HG03135 (cell line): ENCODE results near the gene MRPL54.

Experiments
- ATAC-seq: cut with Tn5 transposase; IDR thresholded peaks from one replicate; pipeline ENCODE4 v1.9.1; 2021; ENCODE audit warnings: mild to moderate bottlenecking, moderate library complexity; ENCODE audit not compliant: unreplicated experiment

Gene MRPL54

GRCh38 chr19:3783660-3784584, 21.4 kb downstream of the MRPL54 start:
- no peak for ATAC-seq

- no peak for ATAC-seq
Measured at GRCh38 chr19:3784607-3785450, 22.3 kb downstream of the MRPL54 start.

GRCh38 chr19:3785451-3785937, 23.0 kb downstream of the MRPL54 start:
- ATAC-seq, result no peak

GRCh38 chr19:3785938-3786824, 23.7 kb downstream of the MRPL54 start, which contains the start of gene MATK:
MATK (minus strand) TSS chr19:3786381; CDS start chr19:3785135, 1,246 bp downstream.
- no peak for ATAC-seq

GRCh38 chr19:3788996-3789778, 26.7 kb downstream of the MRPL54 start:
- no peak for ATAC-seq

DNA sequence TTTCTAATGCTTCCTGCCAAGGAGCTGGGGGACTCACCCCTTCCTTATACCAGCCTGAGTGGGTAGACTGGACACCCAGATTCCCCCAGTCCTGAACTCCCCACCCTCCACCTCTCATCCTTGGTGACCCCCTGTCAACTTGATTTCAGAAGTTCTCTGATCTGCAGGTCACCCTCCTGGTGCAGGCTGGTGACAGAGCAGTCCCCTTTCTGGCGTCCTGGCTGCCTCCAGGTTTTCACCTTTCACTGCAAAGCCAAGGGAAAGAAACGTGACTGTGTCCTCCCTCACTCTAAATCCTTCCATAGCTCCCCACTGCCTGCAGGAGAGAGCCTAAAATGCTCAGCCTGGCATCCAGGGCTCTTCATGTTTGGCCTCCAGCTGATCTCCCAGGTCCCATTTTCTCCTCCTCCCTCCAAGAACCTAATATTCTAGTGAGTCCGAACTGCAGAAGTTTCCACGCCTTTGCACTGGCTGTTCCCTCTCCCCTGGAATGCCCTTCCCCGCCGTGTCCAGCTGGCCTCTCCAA, 27.8 kb downstream of the MRPL54 start:
- ATAC-seq, result no peak

- no peak for ATAC-seq
Measured at GRCh38 chr19:3790941-3791340, 28.5 kb downstream of the MRPL54 start.

DNA sequence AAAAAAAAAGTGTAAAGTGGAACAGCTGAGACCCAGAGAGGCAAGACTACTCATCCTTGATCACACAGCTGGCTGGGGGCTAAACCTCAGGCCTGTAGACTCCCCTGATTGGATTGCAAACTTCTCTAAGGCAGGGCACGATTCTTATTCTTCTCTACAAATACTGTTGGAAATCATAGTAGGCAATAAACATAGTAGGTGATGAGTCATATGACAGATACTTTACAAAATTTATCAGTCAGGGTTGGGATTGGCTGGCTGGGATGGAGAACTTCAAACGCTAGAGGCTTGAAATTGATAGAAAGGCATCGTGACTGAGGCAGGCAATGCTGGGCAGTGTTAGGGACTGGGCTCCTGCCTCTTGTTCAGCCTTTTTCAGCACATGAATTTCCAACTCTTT, 29.6 kb downstream of the MRPL54 start:
- ATAC-seq, result no peak

DNA sequence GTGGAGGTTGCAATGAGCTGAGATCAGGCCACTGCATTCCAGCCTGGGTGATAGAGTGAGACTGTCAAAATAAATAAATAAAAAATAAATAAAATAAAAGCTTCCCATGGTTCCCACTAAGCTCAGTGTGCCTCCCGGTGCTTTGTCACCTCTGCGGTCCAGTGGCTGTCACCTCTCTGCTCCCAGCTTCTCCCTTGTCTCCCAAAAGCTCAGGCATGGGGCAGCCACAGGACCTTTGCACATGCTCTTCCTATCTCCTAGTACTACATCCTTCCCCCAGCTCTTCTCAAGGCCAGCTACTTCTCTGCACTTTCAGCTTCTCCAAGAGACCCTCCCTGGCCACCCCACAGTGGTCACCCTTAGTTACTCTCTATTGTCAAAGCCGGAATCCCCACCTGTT, 31.3 kb downstream of the MRPL54 start:
- ATAC-seq, result no peak

DNA sequence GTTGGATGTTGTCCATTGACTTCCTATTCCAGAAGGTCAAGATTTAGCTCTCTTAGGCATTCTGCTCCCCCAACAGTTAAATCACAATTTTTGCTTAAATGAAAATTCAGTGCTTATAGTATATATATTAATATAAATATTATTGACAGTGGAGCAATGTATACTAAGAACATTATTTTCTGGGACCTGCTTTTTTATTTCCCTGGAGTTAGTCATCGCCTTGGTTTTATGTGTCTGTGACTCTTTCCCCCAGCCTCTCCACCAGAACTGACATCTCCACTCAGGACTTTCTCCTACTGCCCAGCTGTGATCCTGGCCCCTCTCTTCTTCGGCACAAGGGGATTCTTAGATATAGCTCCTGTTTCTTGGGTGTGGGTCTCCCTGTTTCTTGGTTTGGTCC, 33.9 kb downstream of the MRPL54 start:
- ATAC-seq, result no peak

DNA sequence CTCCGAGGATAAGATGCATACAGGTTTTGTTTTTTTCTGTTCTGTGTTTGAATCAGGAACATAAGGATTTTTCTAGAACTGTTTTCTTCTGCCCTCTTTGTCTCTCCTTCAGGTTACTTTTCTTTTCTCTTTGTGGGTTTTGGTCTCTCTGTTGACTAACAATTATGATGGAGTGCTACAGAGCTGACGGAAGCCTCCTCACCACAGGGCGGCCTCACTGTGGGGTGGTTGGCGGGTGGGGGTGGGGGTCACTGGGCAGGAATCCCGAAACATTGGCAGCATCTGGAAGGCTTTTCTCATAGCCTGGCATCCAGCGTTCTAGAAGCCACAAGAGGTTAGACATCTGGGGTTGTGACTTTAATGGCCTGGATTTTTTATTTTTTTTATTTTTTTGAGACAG, 35.7 kb downstream of the MRPL54 start:
- ATAC-seq, result no peak

GRCh38 chr19:3800996-3801395, 38.5 kb downstream of the MRPL54 start:
- ATAC-seq, result no peak

GRCh38 chr19:3801412-3802096, 39.1 kb downstream of the MRPL54 start:
- no peak for ATAC-seq

GRCh38 chr19:3803114-3803888, 40.8 kb downstream of the MRPL54 start:
- no peak for ATAC-seq

DNA sequence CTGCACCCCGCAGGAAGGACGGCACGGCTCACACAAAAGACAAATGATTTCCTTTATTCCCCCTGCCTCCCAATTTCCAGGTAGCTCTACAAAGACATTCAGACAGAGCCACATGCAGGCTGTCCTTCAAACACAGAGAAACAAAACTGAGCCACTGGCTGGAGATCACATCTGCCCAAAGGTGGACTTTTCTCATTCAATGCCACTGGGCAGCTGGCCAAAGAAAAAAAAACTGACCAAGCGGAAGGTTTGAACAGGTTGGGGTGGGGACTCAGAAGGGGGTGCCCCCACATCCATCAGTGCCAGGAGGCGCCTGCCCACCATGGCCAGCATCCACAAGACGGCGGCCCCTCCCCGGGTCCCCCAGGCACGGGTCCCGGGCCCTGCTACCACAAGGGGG, 41.5 kb downstream of the MRPL54 start:
- ATAC-seq, result no peak

GRCh38 chr19:3804429-3804828, 41.9 kb downstream of the MRPL54 start:
- ATAC-seq, result no peak

GRCh38 chr19:3805859-3806258, 43.4 kb downstream of the MRPL54 start:
- ATAC-seq, result no peak

DNA sequence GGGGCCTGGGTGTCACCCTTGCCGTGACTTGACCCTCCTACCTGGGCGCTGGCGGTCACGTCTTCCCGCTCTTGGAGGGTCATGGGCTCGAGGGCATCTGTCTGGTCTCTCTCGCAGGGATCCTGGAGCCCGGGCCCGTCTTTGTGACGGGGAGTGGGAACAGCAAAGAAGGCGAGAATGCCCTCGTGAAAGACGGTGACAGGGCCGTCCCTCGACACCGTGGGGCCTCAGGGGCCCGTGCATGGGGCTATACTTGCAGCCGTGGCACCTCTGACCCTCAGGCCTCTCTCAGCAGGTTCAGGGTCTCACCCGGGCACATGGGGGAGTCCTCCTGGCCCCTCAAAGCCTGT, 44.6 kb downstream of the MRPL54 start:
- no peak for ATAC-seq
